K562 (cell line): ENCODE measurements around the gene GET4.

Source experiments
- CBFB ChIP-seq: sonication (generic); formaldehyde crosslinking; IDR thresholded peaks from 2 replicates; pipeline ENCODE4 v1.4.0; 2020; ENCODE audit warnings: mild to moderate bottlenecking, missing genetic modification reagents
- CBX1 ChIP-seq: sonication (generic); IDR thresholded peaks from 2 replicates; pipeline ENCODE4 v1.6.1; 2016; ENCODE audit warnings: antibody characterized with exemption, low read depth, mild to moderate bottlenecking
- CHD2 ChIP-seq: IDR thresholded peaks from 2 replicates; pipeline ENCODE4 v1.6.1; 2011; ENCODE audit warnings: low read depth, low read length
- CTBP1 ChIP-seq: fragments of 450-650 bp; IDR thresholded peaks from 2 replicates; pipeline ENCODE4 v1.6.1; 2016; ENCODE audit warnings: borderline replicate concordance
- MAFG ChIP-seq: fragments of 450-650 bp; conservative IDR thresholded peaks from 2 replicates; pipeline ENCODE4 v1.6.1; 2016; ENCODE audit warnings: missing genetic modification characterization, missing compliant biosample characterization
- RAD21 ChIP-seq, 2 experiments: fragments of 250-450 bp in 1 of 2; fragments of 450-650 bp in 1 of 2; sonication (Bioruptor Pico) in 1 of 2; formaldehyde crosslinking in 1 of 2; IDR thresholded peaks in 1 of 2; conservative IDR thresholded peaks in 1 of 2; 2 replicates each; pipeline versions ENCODE4 v1.4.0 to v1.8.0; 2020 to 2022; ENCODE audit warnings: mild to moderate bottlenecking in 2 of 2, moderate library complexity in 1 of 2
- SMAD2 ChIP-seq: fragments of 150-350 bp; IDR thresholded peaks from 2 replicates; pipeline ENCODE4 v1.6.1; 2014; ENCODE audit warnings: low read depth, mild to moderate bottlenecking, low read length
- SREBF2 ChIP-seq: sonication (generic); formaldehyde crosslinking; IDR thresholded peaks from 2 replicates; pipeline ENCODE4 v1.4.0; 2020; ENCODE audit warnings: mild to moderate bottlenecking, missing genetic modification reagents
- YY1 ChIP-seq, 3 experiments: IDR thresholded peaks; 2 replicates each; pipeline ENCODE4 v1.6.1; 2011; ENCODE audit warnings: low read length in 2 of 3, mild to moderate bottlenecking in 2 of 3, moderate library complexity in 2 of 3, borderline replicate concordance in 1 of 3, control low read depth in 1 of 3, low read depth in 1 of 3; ENCODE audit not compliant: insufficient read depth in 3 of 3, insufficient replicate concordance in 2 of 3, control insufficient read depth in 1 of 3, insufficient read length in 1 of 3; ENCODE audit errors: extremely low read depth in 1 of 3
- ZNF384 ChIP-seq: IDR thresholded peaks from 2 replicates; pipeline ENCODE4 v1.6.1; 2012; ENCODE audit warnings: low read depth, low read length, improper control_type of control experiment
- TF ChIP-seq, protein P1 (sequence below), 3 experiments: IDR thresholded peaks in 2 of 3; conservative IDR thresholded peaks in 1 of 3; 2 replicates each; pipeline ENCODE4 v1.5.1; 2011 to 2012; ENCODE audit warnings: low read length in 3 of 3, mild to moderate bottlenecking in 3 of 3, control low read depth in 2 of 3, improper control_type of control experiment in 1 of 3, inconsistent platforms in 1 of 3, low read depth in 1 of 3, mixed read lengths in 1 of 3, moderate library complexity in 1 of 3; ENCODE audit not compliant: insufficient read depth in 2 of 3
- TF ChIP-seq, protein P2 (sequence below): fragments of 250-450 bp; sonication (Bioruptor Pico); IDR thresholded peaks from 2 replicates; pipeline ENCODE4 v1.8.0; 2021; ENCODE audit warnings: mild to moderate bottlenecking, moderate library complexity
- TF ChIP-seq, protein P3 (sequence below), 2 experiments: fragments of 450-650 bp in 1 of 2; IDR thresholded peaks; 2 replicates each; pipeline ENCODE4 v1.6.1; 2011 to 2017; ENCODE audit warnings: low read depth in 2 of 2, antibody characterized with exemption in 1 of 2, borderline replicate concordance in 1 of 2, low read length in 1 of 2, mild to moderate bottlenecking in 1 of 2, mixed read lengths in 1 of 2; ENCODE audit not compliant: control insufficient read depth in 1 of 2

DNA sequence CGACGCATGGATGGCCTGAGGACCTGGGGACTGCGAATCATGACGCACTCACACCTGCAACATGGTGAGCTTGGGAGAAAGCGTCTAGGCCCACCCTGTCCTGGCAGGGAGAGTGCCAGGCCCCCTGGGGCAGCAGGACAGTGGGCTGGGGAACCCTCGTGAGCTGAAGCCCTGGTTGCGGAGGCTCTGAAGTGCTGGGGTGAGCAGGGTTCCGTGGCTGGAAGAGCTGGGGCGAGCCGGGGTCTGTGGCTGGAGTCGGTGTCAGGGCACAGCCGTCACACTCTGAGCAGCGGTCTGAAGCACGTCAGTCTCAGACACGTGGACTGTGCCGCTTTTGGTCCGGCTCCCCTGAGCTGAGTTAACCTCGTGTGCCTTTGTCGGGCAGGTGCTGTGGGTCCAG, 39.4 kb upstream of the GET4 start:
- TF ChIP-seq, protein P1, sequence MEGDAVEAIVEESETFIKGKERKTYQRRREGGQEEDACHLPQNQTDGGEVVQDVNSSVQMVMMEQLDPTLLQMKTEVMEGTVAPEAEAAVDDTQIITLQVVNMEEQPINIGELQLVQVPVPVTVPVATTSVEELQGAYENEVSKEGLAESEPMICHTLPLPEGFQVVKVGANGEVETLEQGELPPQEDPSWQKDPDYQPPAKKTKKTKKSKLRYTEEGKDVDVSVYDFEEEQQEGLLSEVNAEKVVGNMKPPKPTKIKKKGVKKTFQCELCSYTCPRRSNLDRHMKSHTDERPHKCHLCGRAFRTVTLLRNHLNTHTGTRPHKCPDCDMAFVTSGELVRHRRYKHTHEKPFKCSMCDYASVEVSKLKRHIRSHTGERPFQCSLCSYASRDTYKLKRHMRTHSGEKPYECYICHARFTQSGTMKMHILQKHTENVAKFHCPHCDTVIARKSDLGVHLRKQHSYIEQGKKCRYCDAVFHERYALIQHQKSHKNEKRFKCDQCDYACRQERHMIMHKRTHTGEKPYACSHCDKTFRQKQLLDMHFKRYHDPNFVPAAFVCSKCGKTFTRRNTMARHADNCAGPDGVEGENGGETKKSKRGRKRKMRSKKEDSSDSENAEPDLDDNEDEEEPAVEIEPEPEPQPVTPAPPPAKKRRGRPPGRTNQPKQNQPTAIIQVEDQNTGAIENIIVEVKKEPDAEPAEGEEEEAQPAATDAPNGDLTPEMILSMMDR (IDR thresholded peaks at IDR 0.05 in 2 of 3, conservative IDR thresholded peaks at IDR 0.05 in 1 of 3; ENCODE audit: insufficient read depth in 2 of 3, low read depth in 1 of 3, low read length in 3 of 3) = no peak
- no peak for TF ChIP-seq YY1 (IDR thresholded peaks at IDR 0.05; ENCODE audit: borderline replicate concordance in 1 of 3, control insufficient read depth in 1 of 3, extremely low read depth in 1 of 3, insufficient read depth in 3 of 3, insufficient read length in 1 of 3, insufficient replicate concordance in 2 of 3, low read depth in 1 of 3, low read length in 2 of 3)
- TF ChIP-seq CBFB (CRISPR knock-in tag) = no peak
- no peak for TF ChIP-seq RAD21 (CRISPR knock-in tag; conservative IDR thresholded peaks at IDR 0.05 in 1 of 2, IDR thresholded peaks at IDR 0.05 in 1 of 2)
- TF ChIP-seq, protein P2, sequence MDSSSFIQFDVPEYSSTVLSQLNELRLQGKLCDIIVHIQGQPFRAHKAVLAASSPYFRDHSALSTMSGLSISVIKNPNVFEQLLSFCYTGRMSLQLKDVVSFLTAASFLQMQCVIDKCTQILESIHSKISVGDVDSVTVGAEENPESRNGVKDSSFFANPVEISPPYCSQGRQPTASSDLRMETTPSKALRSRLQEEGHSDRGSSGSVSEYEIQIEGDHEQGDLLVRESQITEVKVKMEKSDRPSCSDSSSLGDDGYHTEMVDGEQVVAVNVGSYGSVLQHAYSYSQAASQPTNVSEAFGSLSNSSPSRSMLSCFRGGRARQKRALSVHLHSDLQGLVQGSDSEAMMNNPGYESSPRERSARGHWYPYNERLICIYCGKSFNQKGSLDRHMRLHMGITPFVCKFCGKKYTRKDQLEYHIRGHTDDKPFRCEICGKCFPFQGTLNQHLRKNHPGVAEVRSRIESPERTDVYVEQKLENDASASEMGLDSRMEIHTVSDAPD (CRISPR knock-in tag) = no peak
- TF ChIP-seq SREBF2 = no peak
- TF ChIP-seq MAFG = no peak
- TF ChIP-seq CBX1 = no peak
- TF ChIP-seq, protein P3, sequence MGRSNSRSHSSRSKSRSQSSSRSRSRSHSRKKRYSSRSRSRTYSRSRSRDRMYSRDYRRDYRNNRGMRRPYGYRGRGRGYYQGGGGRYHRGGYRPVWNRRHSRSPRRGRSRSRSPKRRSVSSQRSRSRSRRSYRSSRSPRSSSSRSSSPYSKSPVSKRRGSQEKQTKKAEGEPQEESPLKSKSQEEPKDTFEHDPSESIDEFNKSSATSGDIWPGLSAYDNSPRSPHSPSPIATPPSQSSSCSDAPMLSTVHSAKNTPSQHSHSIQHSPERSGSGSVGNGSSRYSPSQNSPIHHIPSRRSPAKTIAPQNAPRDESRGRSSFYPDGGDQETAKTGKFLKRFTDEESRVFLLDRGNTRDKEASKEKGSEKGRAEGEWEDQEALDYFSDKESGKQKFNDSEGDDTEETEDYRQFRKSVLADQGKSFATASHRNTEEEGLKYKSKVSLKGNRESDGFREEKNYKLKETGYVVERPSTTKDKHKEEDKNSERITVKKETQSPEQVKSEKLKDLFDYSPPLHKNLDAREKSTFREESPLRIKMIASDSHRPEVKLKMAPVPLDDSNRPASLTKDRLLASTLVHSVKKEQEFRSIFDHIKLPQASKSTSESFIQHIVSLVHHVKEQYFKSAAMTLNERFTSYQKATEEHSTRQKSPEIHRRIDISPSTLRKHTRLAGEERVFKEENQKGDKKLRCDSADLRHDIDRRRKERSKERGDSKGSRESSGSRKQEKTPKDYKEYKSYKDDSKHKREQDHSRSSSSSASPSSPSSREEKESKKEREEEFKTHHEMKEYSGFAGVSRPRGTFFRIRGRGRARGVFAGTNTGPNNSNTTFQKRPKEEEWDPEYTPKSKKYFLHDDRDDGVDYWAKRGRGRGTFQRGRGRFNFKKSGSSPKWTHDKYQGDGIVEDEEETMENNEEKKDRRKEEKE (IDR thresholded peaks at IDR 0.05; ENCODE audit: borderline replicate concordance in 1 of 2, control insufficient read depth in 1 of 2, low read depth in 2 of 2, low read length in 1 of 2) = no peak
- no peak for TF ChIP-seq CTBP1
- TF ChIP-seq ZNF384 = no peak
- TF ChIP-seq SMAD2 = no peak
- no peak for TF ChIP-seq CHD2
